ENCODE measurements around the gene SRP14.
"Not testable (repeated sequence)": the region's sequence is repeated elsewhere in the genome, so short reads cannot be mapped to it uniquely, and the experiment has no call there.

Gene SRP14

GRCh38 chr15:39998511-39999077 lies 40.4 kb downstream of the SRP14 start:
- DNase-seq (ENCODE audit: low read depth), result no peak
- no peak overlapping the region for H3K4me3 ChIP-seq (ENCODE audit: low read depth, low read length)

- DNase-seq (ENCODE audit: low read depth), result no peak
- H3K4me3 ChIP-seq (ENCODE audit: low read depth, low read length), result no peak overlapping the region
Observed at GRCh38 chr15:39997639-39998038, 41.3 kb downstream of the SRP14 start.

GRCh38 chr15:39997031-39997430 lies 42.0 kb downstream of the SRP14 start:
- no peak overlapping the region for H3K4me3 ChIP-seq (ENCODE audit: low read depth, low read length)
- no peak for DNase-seq (ENCODE audit: low read depth)

- not testable (repeated sequence) for H3K4me3 ChIP-seq (ENCODE audit: low read depth, low read length); DNase-seq (ENCODE audit: low read depth)
Observed at GRCh38 chr15:39996228-39996627, 42.8 kb downstream of the SRP14 start.

GRCh38 chr15:39992953-39993352 lies 46.0 kb downstream of the SRP14 start:
- DNase-seq (ENCODE audit: low read depth); H3K4me3 ChIP-seq (ENCODE audit: low read depth, low read length): not testable (repeated sequence)

- DNase-seq (ENCODE audit: low read depth), result no peak
- H3K4me3 ChIP-seq (ENCODE audit: low read depth, low read length), result no peak overlapping the region
Observed at GRCh38 chr15:39990706-39991105, 48.3 kb downstream of the SRP14 start.

GRCh38 chr15:39987821-39988220 lies 51.2 kb downstream of the SRP14 start:
- no peak overlapping the region for H3K4me3 ChIP-seq (ENCODE audit: low read depth, low read length)
- no peak for DNase-seq (ENCODE audit: low read depth)

Data from skeletal muscle cell (primary cell).